ENCODE results near the gene SRSF4.

The SRSF4 gene

DNA sequence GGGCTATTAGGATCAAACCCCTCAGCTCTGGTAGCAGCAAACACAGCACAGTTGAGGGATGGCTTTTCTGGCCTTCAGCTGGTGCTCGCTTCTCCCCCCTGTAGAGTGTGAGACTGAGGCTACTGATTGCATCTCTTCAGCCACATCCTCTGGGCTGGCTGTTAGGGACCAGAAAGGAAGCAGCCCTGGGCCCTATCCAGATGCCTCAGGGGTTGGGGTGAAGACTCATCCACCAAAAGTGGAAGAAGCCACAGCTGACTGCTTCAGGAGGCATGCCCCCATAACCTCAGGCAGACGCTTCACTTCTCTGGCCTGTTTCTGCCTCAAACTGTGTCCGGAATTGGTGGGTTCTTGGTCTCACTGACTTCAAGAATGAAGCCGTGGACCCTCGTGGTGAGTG is 51.8 kb downstream of the SRSF4 start:
- DNase-seq (ENCODE audit: low read depth), result no peak
- TF ChIP-seq, protein P1, sequence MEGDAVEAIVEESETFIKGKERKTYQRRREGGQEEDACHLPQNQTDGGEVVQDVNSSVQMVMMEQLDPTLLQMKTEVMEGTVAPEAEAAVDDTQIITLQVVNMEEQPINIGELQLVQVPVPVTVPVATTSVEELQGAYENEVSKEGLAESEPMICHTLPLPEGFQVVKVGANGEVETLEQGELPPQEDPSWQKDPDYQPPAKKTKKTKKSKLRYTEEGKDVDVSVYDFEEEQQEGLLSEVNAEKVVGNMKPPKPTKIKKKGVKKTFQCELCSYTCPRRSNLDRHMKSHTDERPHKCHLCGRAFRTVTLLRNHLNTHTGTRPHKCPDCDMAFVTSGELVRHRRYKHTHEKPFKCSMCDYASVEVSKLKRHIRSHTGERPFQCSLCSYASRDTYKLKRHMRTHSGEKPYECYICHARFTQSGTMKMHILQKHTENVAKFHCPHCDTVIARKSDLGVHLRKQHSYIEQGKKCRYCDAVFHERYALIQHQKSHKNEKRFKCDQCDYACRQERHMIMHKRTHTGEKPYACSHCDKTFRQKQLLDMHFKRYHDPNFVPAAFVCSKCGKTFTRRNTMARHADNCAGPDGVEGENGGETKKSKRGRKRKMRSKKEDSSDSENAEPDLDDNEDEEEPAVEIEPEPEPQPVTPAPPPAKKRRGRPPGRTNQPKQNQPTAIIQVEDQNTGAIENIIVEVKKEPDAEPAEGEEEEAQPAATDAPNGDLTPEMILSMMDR (conservative IDR thresholded peaks at IDR 0.05; ENCODE audit: control insufficient read depth, insufficient read depth, low read depth, low read length), result no peak
- H3K4me3 ChIP-seq (ENCODE audit: control insufficient read depth, low read depth, low read length), result no peak overlapping the region

DNA sequence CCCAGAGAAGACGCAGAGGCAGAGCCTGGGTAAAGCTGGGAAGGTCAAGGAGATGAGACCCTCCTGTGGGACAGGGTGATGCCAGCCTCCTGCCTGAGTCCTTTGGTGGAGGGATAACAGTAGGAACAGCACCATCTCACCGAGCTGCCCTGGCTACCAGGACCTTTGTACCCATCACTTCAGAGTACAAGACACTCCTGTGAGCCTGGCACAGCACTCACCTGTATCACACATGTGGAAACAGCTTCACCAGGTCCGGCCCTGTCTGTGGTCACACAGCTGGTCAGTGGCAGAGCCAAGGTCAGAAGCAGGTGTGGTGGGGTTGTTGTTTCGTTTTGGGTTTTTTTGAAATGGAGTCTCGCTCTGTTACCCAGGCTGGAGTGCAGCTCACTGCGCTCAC is 53.0 kb downstream of the SRSF4 start:
- H3K4me3 ChIP-seq (ENCODE audit: control insufficient read depth, low read depth, low read length), result no peak overlapping the region
- DNase-seq (ENCODE audit: low read depth), result no peak
- TF ChIP-seq, protein P1 (conservative IDR thresholded peaks at IDR 0.05; ENCODE audit: control insufficient read depth, insufficient read depth, low read depth, low read length), result no peak

DNA sequence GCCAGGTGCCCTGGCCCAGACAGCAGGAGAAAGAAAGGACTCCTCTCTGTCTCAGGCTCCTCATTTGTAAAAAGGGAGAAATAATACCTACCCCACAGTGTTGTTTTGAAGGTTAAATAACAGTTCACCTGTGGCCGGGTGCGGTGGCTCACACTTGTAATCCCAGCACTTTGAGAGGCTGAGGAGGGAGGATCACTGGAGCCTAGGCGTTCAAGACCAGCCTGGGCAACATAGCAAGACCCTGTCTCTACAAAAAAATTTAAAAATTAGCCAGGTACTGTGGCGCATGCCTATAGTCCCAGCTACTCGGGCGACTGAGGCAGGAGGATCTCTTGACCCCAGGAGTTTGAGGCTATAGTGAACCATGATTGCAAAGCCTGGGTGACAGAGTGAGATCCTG is 55.5 kb downstream of the SRSF4 start:
- no peak for DNase-seq (ENCODE audit: low read depth)
- TF ChIP-seq, protein P1 (conservative IDR thresholded peaks at IDR 0.05; ENCODE audit: control insufficient read depth, insufficient read depth, low read depth, low read length), result no peak
- no peak overlapping the region for H3K4me3 ChIP-seq (ENCODE audit: control insufficient read depth, low read depth, low read length)

DNA sequence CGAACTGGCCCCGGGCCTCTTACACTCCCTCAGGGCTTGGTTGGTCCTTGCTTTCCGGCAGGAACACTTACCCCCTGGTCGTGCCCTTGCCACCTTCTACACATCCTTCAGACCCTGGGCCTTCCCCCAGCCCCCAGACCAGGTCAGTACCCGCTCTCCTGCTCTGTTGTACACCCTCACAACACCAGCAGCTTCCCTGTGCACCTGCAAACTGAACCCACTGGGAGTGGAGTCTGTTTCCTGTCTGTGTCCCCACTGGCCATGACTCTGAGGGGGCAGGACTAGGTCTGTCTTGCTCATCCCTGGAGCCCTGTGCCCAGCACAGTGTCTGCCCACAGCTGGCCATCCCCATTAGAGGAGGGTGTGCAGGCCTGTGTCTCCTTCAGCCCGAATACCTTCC is 55.9 kb downstream of the SRSF4 start:
- TF ChIP-seq, protein P1 (conservative IDR thresholded peaks at IDR 0.05; ENCODE audit: control insufficient read depth, insufficient read depth, low read depth, low read length), result no peak
- no peak overlapping the region for H3K4me3 ChIP-seq (ENCODE audit: control insufficient read depth, low read depth, low read length)
- no peak for DNase-seq (ENCODE audit: low read depth)

DNA sequence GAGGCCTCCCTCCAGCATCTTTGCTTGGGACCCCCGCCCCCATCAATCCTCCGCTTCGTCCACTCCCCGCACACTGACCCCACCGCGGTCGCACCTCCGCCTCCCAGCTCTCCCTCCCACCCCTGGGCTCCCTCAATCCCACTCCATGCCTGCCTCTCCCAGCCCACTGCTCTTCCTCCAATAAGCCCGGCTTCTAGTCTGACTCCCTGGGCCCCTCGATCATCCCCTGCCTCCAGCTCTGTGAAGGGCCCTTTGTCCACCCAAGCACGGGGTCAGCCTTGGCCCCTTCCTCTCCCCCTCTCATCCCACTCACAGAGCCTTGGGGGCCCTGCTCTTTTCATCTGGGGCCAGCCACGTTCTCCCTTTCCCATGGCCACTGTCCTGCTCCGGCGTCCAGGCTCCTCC is 56.5 kb downstream of the SRSF4 start:
- TF ChIP-seq, protein P1 (conservative IDR thresholded peaks at IDR 0.05; ENCODE audit: control insufficient read depth, insufficient read depth, low read depth, low read length), result no peak
- DNase-seq (ENCODE audit: low read depth), result no peak
- H3K4me3 ChIP-seq (ENCODE audit: control insufficient read depth, low read depth, low read length), result peak overlapping the region; percentile 30

DNA sequence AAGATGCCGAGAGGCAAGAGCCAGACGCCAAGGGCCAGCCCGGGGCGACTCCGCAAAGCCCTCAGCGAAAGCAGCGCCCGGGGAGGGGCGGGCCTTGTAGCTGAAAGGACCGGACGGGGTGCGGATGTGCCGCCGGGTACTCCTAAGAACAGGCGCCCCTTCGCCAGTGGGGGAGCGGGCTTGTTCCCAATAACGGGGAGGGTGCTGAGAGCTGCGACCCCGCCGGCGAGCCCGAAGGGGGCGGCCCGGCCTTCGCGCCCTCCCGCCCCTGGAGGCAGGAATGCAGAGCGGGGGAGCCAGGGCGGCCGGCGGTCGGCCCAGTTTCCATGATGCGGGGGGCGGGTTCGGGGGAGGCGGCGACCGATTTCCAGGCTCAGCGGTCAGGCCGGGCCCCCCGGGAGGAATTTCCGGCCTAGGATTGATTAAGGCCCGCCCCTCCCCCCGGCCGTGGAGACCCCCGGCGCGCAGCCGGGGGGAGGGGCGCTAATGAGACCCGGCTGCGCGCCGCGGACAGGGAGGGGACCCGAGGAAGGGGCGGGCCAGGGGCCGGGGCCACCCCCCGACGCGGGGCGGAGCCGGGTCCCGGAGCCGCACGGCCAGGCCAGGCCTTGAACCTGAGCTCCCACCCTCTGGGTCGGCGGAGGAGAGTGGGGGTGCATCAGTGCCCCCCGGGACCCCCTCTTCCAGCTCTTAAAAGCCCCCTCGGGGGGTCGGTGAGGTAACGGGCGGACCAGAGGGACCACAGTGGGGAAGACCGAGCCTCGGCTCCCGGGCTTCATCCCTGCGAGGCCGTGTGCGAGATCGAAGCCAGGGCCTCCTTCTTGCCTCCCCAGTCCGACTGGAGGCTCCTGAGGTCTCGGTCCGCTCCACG is 57.1 kb downstream of the SRSF4 start:
- peak; percentile 64 for DNase-seq (ENCODE audit: low read depth)
- TF ChIP-seq, protein P1 (conservative IDR thresholded peaks at IDR 0.05; ENCODE audit: control insufficient read depth, insufficient read depth, low read depth, low read length), result no peak
- peak overlapping the region; percentile 62 for H3K4me3 ChIP-seq (ENCODE audit: control insufficient read depth, low read depth, low read length)

Data from fibroblast of mammary gland (primary cell).